ENCODE data around the gene C14orf119.

C14orf119 gene

DNA sequence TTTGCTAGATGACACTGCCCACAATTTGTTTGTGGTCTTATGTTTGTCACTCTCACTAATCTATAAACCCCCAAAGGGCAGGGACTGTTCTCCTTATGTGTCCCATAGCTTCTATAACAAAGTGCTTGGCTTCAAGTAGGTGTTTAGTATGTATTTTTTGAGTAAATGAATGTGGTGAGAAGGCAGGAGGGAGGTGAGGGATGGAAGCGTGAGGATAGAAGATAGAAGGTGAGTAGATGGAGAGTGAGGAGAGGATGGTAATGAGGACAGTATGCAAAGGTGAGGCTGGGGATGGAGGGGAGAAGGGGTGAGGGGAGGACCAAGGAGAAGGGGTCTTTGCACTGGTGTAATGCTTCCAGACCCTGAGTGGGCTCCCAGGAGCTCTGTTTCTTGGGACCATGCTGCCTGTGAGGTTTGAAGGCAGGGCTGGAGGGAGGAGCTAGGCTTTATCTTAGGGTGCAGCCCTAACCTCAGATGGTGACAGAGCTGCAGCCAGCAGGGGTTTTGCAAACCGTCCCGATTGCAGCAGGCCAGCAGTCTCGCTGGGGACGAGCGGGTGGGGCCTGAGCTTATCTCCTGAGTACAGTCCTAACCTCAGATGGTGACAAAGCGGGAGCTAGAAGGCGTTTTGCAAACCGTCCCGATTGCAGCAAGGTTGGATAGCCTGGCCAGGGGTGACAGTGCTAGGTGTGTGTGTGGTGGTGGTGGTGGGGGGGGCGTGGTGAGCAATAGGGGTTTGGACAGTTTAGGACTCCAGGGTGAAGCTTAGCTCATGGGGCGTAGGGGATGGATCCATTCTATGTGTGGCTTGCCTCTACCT is 17.3 kb downstream of the C14orf119 start:
- no peak for DNase-seq

DNA sequence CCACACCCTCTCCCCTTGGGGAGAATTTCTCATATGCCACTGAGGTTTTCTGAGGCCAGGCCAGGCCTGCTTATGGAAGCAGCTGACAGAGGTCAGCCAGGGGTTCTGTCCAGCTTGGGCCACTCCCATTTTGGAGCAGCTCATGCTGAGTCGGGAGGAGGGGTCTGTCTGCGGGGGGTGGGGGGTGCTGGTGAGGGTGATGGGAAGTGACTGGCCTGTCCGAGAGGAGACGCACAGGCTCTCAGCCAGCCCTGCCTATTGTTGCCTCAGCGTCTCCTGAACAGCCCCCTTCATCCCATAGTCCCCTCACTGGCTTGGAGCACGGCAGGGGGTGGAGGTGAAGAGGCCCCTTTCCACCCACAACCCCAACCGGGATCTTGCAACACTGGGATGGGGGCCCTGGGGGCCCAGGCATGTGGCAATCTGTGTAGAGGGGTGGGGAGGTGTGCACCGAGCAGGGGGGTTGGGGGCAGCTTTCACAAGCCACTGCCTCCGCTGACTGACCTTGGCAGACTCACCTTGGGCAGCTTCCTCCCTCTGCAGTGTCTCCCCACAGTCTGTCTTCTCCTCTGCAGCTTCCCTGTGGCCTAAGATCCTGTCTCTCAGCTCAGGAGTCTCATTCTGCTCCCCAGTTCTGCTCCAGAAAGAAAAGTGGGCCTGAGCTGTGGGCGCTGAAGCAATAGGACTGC is 18.3 kb downstream of the C14orf119 start:
- DNase-seq: peak; percentile 38

DNA sequence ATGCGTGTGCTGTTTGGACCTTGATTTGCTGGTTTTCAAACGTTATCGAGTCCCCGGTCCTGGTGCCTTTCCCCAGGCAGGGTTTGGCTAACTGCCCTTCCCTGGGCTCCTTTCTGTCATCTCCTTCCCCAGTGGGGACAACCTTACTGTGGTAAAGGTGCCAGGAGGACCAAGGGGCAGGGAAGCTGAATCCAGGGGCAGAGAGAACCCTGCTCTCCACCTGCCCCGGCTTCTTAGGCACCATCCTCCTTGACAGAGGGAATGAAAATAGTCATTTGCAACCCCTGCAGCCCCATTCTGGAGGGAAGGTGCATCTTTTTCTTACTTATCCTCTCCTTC is 18.8 kb downstream of the C14orf119 start:
- no peak for DNase-seq

DNA sequence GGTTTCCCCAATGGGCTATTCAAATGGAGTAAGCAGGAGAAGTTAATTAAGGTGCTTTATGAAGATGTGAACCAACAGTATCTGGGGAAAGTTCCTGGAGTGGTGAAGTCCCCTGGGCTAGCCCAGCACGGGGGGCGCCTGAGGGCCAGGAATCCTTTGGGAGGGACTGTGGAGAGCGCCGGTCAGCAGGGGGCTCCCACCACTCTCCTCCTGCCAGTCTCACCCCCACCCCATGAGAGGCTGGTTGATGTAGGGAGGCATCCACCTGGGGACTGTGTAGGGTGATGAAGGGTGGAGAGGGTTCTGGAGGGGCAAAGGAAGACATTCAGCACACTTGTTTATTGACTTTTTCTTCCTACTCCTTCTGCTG is 19.3 kb downstream of the C14orf119 start:
- DNase-seq: no peak

DNA sequence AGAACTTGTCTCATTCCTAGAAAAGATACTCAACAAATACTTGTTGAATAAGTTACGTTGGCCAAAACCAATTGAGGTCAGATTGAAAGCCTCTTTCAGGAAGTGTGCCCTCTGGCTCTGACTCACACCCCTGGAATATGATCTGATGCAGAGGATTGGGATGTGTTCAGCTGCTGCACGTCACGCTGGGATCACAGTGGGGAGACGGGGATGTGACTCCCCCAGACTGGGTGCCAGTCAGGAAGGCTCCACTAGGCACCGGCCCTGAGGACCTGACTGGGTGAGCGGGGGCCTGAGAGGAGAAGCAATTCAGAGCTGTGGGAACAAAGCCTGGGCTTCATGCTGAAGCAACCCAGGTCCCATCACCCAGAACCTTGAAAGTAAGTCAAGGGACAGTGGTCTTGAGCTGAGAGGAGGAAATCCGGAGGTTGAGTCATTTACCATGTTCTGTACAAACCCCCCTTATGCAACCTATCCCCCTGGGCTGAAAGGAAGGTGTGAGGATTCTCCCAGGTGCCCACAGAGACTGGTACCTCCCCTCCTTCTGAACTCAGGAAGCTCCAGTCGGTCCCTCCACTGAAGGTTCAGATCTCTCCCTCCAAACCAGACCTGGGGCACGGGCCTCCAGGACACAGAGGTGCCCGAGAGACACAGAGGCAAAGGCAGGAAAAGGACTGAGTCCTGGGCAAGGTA is 19.9 kb downstream of the C14orf119 start:
- peak; percentile 95 for DNase-seq

DNA sequence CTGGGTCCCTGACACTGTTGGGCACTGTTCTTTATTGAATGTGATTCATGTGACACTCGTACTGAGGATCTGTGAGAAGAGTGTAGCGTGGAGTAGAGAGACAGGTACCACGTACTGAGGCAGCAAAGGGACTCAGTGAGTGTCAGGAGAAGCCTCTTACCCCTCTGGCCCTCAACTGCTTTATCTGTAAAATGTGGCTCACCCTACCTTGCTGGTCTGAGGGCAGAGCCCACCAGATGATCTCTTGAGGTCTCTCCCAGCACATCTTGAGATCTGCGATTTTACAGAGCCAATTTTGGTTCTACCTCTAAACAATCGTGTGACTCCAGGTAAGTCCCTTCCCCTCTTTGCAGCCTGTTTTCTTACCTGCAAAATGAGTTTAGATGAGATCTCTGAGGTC is 20.6 kb downstream of the C14orf119 start:
- no peak for DNase-seq

DNA sequence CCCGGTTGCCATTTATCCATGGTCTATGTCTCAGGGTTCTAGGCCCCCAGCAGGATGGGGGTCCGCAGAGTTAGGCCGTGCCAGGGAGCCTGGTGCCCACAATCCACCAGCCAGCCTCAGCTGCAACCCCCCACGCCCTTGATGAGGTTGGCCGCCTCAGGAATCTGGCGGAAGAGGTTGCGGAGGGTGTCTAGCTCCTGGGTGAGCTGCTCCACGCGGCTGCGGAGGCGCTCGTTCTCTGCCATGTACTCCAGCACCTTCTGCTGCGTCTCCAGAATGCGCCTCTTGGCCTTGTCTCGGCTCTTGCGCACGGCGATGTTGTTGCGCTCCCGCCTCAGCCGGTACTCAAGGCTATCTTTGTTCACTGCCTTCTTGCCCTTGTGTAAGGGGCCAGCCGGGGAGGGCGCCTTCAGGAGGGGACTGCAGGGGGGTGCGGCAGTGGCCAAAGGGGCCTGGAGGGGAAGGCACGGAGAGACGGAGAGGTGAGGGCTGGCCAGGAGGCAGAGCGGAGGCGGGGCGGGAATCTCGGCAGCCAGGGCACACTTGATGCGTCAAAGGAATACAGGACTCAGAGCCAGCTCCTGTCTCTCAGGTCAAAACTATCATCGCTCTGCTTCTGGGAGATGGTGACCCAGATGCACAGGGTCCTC is 22.2 kb downstream of the C14orf119 start:
- DNase-seq: no peak

DNA sequence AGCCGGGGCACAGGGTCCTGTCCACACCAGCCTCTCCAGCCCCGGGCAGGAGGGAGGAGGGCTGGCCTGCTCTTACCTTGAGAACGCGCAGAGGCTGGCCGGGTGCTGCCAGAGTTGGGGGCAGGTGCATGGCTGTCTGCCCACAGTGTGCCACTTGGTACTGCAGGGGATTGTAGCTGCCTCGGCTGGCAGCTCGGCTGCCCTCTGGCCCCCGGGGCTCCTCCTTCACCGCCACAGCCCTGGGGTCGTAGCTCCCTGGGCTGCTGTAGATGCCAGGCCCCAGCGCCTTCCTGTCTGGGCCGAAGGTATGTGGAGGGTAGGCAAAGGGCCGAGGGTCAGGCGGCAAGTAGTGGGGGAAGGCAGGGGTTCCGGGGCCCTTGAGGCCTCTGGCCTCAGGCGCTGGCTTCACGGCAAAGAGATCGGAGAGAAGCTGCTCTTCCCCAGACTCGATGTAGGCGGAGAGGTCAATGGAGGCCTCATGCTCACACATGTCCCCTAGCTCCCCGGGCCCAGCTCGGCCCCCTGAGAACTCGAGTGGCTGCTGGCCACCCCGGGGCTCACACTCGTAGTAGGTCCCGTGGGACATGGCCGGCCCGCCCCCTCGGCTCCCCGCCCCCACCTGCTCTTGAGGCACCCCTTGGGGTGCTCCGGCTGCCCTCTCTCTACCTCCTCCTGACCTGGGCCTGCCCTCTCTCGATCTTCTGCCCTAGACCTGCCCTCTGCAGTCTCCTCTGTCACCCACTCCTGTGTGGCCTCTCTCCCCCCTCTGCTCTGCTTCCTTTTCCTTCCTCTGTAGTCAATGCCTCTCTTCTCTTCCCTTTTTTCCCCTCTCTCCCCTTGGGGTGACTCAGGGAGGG is 23.4 kb downstream of the C14orf119 start, which contains the start of gene CEBPE:
Gene CEBPE (minus strand): TSS at position 750 of the 857 bp plus-strand sequence. CDS start 164 bp downstream, at position 586.
- no peak for DNase-seq

DNA sequence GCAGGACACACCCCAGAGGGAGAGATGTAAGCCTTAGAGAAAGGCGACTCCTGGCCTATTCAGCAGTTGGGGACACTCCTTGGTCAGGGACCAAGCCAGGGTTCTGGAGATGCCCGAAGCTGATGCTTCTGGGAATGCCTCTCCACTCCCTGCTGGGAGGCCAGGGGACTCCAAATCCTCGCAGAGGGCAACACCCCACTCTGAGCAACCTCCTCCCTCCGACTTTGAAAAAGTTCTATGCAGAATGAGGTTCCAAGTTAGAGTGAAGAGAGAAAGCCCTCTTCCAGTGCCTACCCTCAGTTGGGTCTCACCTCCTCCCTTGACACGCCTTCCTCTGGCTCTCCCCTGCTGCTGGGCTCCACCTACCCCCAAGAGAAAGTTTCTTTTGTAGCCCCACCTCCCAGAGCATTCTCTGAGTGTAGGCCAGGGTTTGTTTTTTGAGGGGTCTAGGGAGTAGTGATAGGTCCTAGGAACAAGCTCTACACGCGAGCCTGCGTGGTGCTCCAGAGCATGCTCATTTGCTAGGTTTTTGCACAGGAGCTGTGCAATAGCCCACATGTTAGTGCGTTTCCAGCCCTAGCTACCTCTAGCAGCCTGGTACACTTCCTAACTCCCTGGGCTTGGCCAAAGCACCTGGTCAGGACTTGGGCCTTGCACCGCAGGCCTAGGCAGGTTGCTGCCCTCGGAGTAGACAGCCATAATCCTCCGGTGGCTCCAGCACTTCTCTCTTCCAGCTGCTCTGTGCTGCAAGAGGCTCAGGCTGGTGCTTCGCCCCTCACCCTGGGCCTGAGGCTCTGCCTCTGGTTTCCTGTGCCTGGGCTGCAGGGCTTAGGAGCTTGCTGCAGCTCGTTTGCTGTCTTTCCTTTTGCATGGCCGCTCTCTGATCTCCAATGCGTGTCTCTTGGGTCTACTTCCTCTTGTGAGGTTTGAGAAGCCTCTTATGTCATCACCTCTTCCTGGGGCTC is 24.3 kb downstream of the C14orf119 start:
- no peak for DNase-seq

DNA sequence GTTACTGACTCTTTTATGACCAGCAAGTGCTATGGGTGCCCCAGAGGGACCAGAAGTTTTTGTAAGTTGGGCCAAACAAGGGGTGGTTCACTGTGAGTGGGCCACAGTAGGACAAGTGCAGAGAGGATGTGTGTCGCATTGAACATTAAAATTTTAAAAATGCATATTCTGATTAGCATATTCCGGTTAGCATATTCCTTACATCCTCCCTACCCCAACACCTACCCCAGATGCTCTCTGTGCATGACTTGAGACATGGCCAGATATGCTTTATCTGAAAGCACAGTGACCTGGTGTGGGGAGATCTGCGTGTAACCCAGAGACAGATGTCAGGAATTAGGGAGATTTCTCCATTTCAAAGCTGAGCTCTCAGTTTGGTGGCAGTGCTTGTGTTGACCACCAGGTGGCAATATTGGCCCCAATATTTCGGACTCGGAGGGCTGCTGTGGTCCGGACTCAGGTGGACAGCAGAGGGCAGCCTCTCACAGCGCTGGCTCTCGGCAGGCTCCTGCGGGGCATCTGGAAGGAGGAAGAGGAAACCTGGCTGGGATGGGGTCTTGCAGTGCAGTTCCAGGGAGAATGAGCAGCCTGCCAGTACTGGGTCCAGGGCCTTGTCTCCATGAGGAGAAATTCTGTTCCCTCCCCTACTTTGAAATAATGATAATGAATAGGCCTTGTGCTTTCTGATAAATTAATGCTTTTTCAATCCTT is 25.4 kb downstream of the C14orf119 start:
- peak; percentile 85 for DNase-seq

DNA sequence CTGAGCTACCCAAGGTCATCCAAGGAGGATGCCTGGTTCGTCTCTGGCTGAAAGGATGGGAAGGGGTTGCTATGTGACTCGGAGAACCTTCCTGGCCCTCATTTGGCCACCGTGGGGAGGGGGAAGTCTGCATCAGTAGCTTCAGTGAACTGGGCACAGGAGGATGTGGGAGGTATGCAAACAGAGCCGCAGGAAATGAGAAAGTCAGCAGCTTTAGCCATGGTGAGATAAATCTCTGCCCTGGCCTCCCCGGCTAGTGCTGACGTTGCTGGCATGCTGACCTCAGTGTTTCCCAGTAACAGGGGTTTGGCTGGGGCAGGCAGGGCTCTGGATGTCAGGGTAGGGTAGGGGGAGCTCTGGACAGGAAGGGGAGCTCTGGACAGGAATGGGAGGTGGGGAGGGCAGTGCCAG is 26.1 kb downstream of the C14orf119 start:
- peak; percentile 12 for DNase-seq

DNA sequence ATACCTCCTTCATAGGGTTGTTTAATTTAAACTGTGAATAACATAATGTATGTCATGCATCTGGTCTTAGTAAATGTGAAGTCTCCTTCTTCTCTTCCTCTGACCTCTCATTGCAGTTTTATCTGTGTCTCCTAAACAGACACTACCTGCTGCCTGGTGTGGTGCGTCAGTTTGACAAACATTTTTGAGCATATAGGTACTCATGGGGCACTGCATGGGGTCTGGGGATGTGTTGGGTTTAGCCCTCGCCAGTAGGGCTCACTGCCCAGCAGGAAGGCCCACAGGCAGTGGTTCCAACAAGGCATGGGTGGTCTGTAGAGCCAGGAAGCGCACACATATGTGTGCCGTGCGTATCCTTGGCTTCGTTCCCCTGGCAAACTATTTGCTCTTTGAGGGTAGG is 26.8 kb downstream of the C14orf119 start:
- no peak for DNase-seq

DNA sequence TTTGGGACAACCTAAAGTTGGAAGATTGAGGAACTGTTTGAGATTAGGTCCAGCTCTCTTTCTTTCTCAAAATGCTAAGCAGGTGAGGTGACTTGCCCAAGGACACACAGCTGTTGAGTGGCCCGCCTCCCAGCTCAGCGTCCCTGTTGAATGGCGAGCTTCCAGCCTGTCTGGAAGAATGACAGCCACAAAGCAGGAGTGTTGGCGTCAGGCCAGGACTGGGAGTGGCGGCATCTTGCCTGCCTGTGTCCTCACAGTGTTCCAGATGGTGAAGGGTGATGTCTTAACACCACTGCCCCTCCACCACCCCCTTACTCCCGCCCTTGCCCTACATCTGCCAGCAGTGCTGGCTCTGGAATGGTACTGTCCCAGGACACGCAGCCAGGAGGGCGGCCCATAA is 28.1 kb downstream of the C14orf119 start:
- peak; percentile 9 for DNase-seq

DNA sequence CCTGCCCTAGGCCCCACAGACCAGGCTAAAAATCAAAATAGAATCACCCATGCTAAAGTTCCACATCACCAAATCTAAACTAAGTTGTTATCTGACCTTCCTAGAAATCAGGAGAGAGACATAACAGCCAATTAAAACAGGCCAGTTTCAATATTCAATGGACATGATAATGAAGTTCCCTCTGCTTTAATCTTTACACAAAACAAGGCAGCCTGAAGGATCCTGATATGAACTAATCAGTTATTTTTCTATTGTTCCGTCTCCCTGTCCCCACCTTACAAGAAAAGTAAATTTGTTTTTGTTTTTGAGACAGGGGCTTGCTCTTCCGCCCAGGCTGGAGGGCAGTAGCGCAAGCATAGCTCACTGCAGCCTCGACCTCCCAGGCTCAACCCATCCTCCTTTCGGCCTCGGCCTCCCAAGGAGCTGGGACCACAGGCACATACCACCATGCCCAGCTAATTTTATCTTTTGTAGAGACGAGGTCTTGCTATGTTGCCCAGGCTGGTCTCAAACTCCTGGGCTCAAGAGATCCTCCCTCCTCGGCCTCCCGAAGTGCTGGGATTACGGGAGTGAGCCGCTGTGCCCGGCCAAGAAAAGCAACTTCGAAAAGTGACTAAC is 29.1 kb downstream of the C14orf119 start:
- DNase-seq: no peak

DNA sequence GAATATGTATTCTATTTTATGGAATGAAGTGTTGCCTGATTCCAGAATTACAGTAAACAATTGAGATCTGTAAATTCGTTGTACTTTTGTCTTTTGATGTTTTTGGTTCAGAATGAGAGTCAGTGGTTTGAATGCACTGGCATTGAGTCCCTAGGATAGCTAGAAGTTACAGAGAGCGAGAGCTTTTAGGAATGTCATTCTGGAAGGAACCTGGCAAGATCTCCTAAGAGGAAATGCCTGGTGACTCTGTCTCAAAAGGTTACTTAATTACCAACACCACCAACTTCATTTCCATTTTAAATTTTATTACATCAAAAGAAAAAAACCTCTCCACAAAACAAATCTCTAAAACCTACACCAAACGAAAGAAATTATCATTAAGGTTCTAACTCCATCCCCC is 29.7 kb downstream of the C14orf119 start:
- no peak for DNase-seq

DNA sequence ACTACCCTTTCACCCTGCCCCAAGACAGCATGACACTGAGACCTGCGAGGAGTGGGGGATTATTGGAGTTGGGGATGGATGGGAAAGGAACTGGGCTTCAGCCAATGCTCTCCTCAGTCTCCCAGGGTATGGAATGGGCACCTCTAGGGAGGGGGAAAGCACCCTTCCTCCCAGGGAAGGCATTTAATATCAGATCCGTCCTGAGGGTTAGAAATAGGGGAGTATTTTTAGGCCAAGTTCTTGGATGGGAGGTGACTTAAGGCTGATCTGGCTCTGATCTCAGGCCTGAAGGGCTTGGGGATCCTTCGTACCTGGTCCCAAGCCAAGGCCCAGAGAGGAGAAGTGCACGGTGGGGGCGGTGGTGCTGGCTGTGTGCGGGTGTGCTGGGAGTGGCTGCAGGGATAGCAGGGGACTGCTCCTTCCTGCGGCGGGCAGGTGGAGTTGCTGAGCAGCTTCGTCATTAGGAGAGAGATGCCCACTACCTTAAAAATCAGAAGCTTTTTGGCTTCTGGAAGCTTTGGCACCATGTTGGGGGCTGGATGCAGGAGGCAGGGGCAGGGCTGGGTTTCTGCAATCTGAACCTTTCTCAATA is 30.7 kb downstream of the C14orf119 start:
- DNase-seq: no peak

DNA sequence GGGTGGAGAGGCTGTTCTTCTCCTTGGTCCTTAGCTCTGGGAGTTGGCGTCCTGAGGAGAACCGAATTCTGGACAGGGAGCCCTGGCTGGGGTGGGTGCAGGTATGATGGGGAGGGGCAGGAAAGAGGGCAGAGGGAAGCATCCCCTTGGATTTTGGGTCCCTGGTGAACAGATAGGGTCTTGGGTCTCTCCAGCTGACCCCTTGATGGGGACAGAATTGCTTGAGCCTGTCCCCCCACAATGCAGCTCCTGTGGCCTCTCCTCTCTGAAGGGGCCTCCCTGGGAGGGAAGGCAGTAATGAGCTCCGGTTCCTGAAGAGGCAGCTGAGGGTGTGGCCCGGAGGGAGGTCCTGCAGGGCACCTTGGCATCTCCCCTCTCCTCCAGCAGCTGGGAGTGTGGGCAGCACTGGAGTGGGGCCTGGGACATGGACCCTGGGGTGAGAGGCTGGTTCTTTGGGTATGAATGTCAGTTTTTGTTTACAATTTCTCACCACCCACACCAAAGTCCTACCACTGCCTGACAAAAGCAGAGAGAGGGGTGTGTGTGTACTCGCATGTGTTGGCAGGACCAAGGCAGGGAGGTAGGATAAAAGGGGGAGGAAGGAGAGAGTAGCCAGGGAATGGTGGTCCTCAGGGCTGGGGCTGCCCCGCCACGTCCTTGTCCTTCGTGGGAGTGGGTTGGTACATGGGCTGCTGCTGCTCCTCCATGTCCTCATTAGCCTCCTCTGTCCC is 31.4 kb downstream of the C14orf119 start:
- DNase-seq: no peak

DNA sequence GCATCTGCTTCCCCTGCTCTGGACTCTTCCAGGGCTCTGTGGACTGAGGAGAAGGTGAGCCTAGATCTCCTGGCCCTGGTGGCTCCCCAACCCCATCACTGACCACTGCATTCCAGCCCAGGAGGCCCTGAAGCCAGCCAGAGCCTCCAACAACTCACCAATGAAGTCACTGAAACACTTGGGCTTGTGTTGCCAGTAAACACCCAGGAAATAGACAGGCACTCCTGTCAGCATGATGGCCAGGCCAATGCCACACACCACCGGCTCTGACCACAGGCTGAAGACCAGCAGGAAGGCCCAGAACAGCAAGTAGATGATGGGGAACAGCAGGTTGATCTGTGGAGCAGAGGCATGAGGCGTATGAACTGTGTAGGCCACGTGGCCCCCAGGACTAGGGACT is 32.6 kb downstream of the C14orf119 start:
- no peak for DNase-seq
